GM12864 (cell line): ENCODE results near the gene SPINK13.
"Not testable (repeated sequence)": the region's sequence is repeated elsewhere in the genome, so short reads cannot be mapped to it uniquely, and the experiment has no call there.

Source experiments
- DNase-seq: peaks from one replicate; pipeline ENCODE4 v3.0.0-alpha.2; 2011; ENCODE audit warnings: low read depth
- H3K4me3 ChIP-seq: 2 replicates; pipeline ENCODE4 v1.5.1; 2011; ENCODE audit warnings: mild to moderate bottlenecking, low read depth, low read length, control low read depth
- CTCF ChIP-seq: IDR thresholded peaks from 2 replicates; pipeline ENCODE4 v1.5.1; 2011; ENCODE audit warnings: low read depth, mild to moderate bottlenecking, moderate library complexity, low read length, control low read depth, inconsistent platforms; ENCODE audit errors: missing control alignments

SPINK13 gene

GRCh38 chr5:148238418-148238794, 30.2 kb upstream of the SPINK13 start, which contains the start of gene MARCOL:
MARCOL (plus strand) TSS chr5:148238525; CDS start chr5:148238598, 73 bp downstream.
- H3K4me3 ChIP-seq = no peak within 1 kb of the TSS
- no peak for TF ChIP-seq CTCF
- no peak for DNase-seq

GRCh38 chr5:148248894-148249293, 19.7 kb upstream of the SPINK13 start:
- no peak for TF ChIP-seq CTCF
- no peak for DNase-seq
- no peak overlapping the region for H3K4me3 ChIP-seq

- no peak for DNase-seq
- TF ChIP-seq CTCF = no peak
- no peak overlapping the region for H3K4me3 ChIP-seq
Observed at GRCh38 chr5:148255456-148255855, 13.1 kb upstream of the SPINK13 start.

GRCh38 chr5:148259288-148259687, 9.3 kb upstream of the SPINK13 start:
- no peak overlapping the region for H3K4me3 ChIP-seq
- DNase-seq = no peak
- TF ChIP-seq CTCF = no peak

GRCh38 chr5:148261221-148261620, 7.4 kb upstream of the SPINK13 start:
- TF ChIP-seq CTCF = no peak
- H3K4me3 ChIP-seq = no peak overlapping the region
- no peak for DNase-seq

GRCh38 chr5:148267962-148268361, 632 bp upstream of the SPINK13 start:
- DNase-seq = no peak
- no peak overlapping the region for H3K4me3 ChIP-seq
- TF ChIP-seq CTCF = no peak

- not testable (repeated sequence) for DNase-seq, H3K4me3 ChIP-seq
Observed at GRCh38 chr5:148275129-148275528, 6.5 kb downstream of the SPINK13 start.

GRCh38 chr5:148280893-148281292, 12.3 kb downstream of the SPINK13 start:
- H3K4me3 ChIP-seq, DNase-seq: not testable (repeated sequence)

- not testable (repeated sequence) for DNase-seq, H3K4me3 ChIP-seq
Observed at GRCh38 chr5:148281336-148281735, 12.7 kb downstream of the SPINK13 start.
